Smooth muscle cell (in vitro differentiated cells): ENCODE measurements around the gene OCRL. TPM values are rescaled to one million over a fixed set of nuclear protein-coding genes. Genes with fewer than 3 reads are reported as not detected.

Experiments
- DNase-seq: peaks from one replicate; lab custom pipeline; 2025; ENCODE audit not compliant: unreplicated experiment; lab: John Stamatoyannopoulos, UW
- H2AFZ ChIP-seq: fragments of 200-600 bp; sonication (generic); 2 replicates; pipeline ENCODE4 v1.6.0; 2016; ENCODE audit warnings: antibody characterized with exemption, low read depth, mild to moderate bottlenecking
- H3F3A ChIP-seq: fragments of 200-600 bp; sonication (generic); 2 replicates; pipeline ENCODE4 v1.6.0; 2017; ENCODE audit warnings: antibody characterized with exemption, low read depth
- H3K27ac ChIP-seq: fragments of 200-600 bp; sonication (generic); 2 replicates; pipeline ENCODE4 v1.5.1; 2016; ENCODE audit warnings: low read depth, mild to moderate bottlenecking
- H3K27me3 ChIP-seq: fragments of 200-600 bp; sonication (generic); 2 replicates; pipeline ENCODE4 v1.6.1; 2016; ENCODE audit warnings: low read depth, mild to moderate bottlenecking
- H3K36me3 ChIP-seq: fragments of 200-600 bp; sonication (generic); 2 replicates; pipeline ENCODE4 v1.5.1; 2016; ENCODE audit warnings: low read depth
- H3K4me1 ChIP-seq: fragments of 200-600 bp; sonication (generic); 2 replicates; pipeline ENCODE4 v1.5.1; 2016; ENCODE audit warnings: low read depth
- H3K4me2 ChIP-seq: fragments of 200-600 bp; sonication (generic); 2 replicates; pipeline ENCODE4 v1.6.0; 2016; ENCODE audit warnings: mild to moderate bottlenecking
- H3K4me3 ChIP-seq: fragments of 200-600 bp; sonication (generic); 2 replicates; pipeline ENCODE4 v1.5.1; 2016; ENCODE audit warnings: mild to moderate bottlenecking
- H3K79me2 ChIP-seq: fragments of 200-600 bp; sonication (generic); 2 replicates; pipeline ENCODE4 v1.6.0; 2016; ENCODE audit warnings: low read depth, mild to moderate bottlenecking
- H3K9ac ChIP-seq: fragments of 200-600 bp; sonication (generic); 2 replicates; pipeline ENCODE4 v1.6.0; 2016; ENCODE audit warnings: low read depth
- H3K9me3 ChIP-seq: fragments of 200-600 bp; sonication (generic); replicated peaks from 2 replicates; pipeline ENCODE4 v1.5.1; 2016; ENCODE audit warnings: low read depth
- H4K20me1 ChIP-seq: fragments of 200-600 bp; sonication (generic); 2 replicates; pipeline ENCODE4 v1.6.0; 2016; ENCODE audit warnings: low read depth
- CTCF ChIP-seq: fragments of 200-600 bp; sonication (generic); IDR thresholded peaks from 2 replicates; pipeline ENCODE4 v1.5.1; 2017; ENCODE audit warnings: borderline replicate concordance, mild to moderate bottlenecking, antibody characterized with exemption; ENCODE audit not compliant: insufficient read depth, poor library complexity, severe bottlenecking
- WGBS: methylation state at CpG from one replicate; pipeline ENCODE4 v1.1.7; 2016; ENCODE audit warnings: low lambda C conversion rate; 5-methylcytosine and 5-hydroxymethylcytosine counted together
- polyA plus RNA-seq: library from polyadenylated mRNA; unstranded; fragments of >200 nt; fragmentation: Nextera tagmentation; extraction: Ambion mirVana; gene quantifications from 2 replicates; pipeline ENCODE4 v1.2.1, GENCODE V29; 2016
- total RNA-seq: library from RNA; depleted of rRNA; stranded (reverse); fragments of >200 nt; gene quantifications from 2 replicates; pipeline ENCODE4 v1.2.3, GENCODE V29; 2014

OCRL gene
- total and polyA plus RNA-seq, 2 experiments from 2014 or later, result 8.7 to 26.2 TPM

GRCh38 chrX:129596077-129596476 is 56.0 kb downstream of the OCRL start:
- WGBS, result 76% methylated on average over 5 of the region's 5 CpGs
- H4K20me1 ChIP-seq, result no peaks in the 10 kb centered on the region
- no peak overlapping the region for H3K27ac ChIP-seq
- no peaks in the 10 kb centered on the region for H3K79me2 ChIP-seq
- H3K27me3 ChIP-seq, result no peaks in the 10 kb centered on the region
- no peak overlapping the region for H3K4me2 ChIP-seq
- H2AFZ ChIP-seq, result no peak overlapping the region
- H3K9me3 ChIP-seq, result no peaks in the 10 kb centered on the region
- H3K4me3 ChIP-seq, result no peak overlapping the region
- no peaks in the 10 kb centered on the region for H3K36me3 ChIP-seq
- no peaks in the 10 kb centered on the region for H3K4me1 ChIP-seq
- H3K9ac ChIP-seq, result no peak overlapping the region
- TF ChIP-seq CTCF, result no peak
- H3F3A ChIP-seq, result no peaks in the 10 kb centered on the region
- no peak for DNase-seq

- H3K27ac ChIP-seq, result no peak overlapping the region
- no peak for TF ChIP-seq CTCF
- no peaks in the 10 kb centered on the region for H3K36me3 ChIP-seq
- H3K4me1 ChIP-seq, result no peaks in the 10 kb centered on the region
- no peaks in the 10 kb centered on the region for H4K20me1 ChIP-seq
- 78% methylated on average over 5 of the region's 5 CpGs for WGBS
- no peaks in the 10 kb centered on the region for H3F3A ChIP-seq
- H2AFZ ChIP-seq, result no peak overlapping the region
- H3K4me3 ChIP-seq, result no peak overlapping the region
- H3K27me3 ChIP-seq, result no peaks in the 10 kb centered on the region
- no peaks in the 10 kb centered on the region for H3K79me2 ChIP-seq
- no peak for DNase-seq
- no peaks in the 10 kb centered on the region for H3K9me3 ChIP-seq
- H3K4me2 ChIP-seq, result no peak overlapping the region
- no peak overlapping the region for H3K9ac ChIP-seq
These were observed 57.8 kb downstream of the OCRL start for GRCh38 chrX:129597905-129598304.

- H3K4me3 ChIP-seq, result no peak overlapping the region
- no peaks in the 10 kb centered on the region for H4K20me1 ChIP-seq
- no peaks in the 10 kb centered on the region for H3K36me3 ChIP-seq
- TF ChIP-seq CTCF, result no peak
- no peak overlapping the region for H3K4me2 ChIP-seq
- WGBS, result 65% methylated on average over 5 of the region's 5 CpGs
- no peaks in the 10 kb centered on the region for H3K79me2 ChIP-seq
- H3K4me1 ChIP-seq, result no peaks in the 10 kb centered on the region
- no peaks in the 10 kb centered on the region for H3K27me3 ChIP-seq
- no peak overlapping the region for H3K27ac ChIP-seq
- H3K9ac ChIP-seq, result no peak overlapping the region
- no peak for DNase-seq
- no peak overlapping the region for H2AFZ ChIP-seq
- no peaks in the 10 kb centered on the region for H3K9me3 ChIP-seq
- no peaks in the 10 kb centered on the region for H3F3A ChIP-seq
These were observed 59.4 kb downstream of the OCRL start for GRCh38 chrX:129599499-129599898.

GRCh38 chrX:129599996-129600395 is 59.9 kb downstream of the OCRL start:
- Histone ChIP-seq H3K27me3 (no peaks in the 10 kb centered on the region), H2AFZ (no peak overlapping the region), H3K9me3 (no peaks in the 10 kb centered on the region), H3K4me2 (no peak overlapping the region), H3K9ac (no peak overlapping the region), H4K20me1 (no peaks in the 10 kb centered on the region), H3K27ac (no peak overlapping the region), H3F3A (no peaks in the 10 kb centered on the region), H3K4me3 (no peak overlapping the region), H3K4me1 (no peaks in the 10 kb centered on the region), H3K79me2 (no peaks in the 10 kb centered on the region), H3K36me3 (no peaks in the 10 kb centered on the region)
- WGBS, result 79% methylated on average over 5 of the region's 5 CpGs
- DNase-seq, result no peak
- TF ChIP-seq CTCF, result no peak
